Epithelial cell of proximal tubule (primary cell): ENCODE data around the gene ILDR1. TPM values are rescaled to one million over a fixed set of nuclear protein-coding genes. Genes with fewer than 3 reads are reported as not detected.

ENCODE experiments used
- DNase-seq: peaks from one replicate; pipeline ENCODE4 v3.0.0-alpha.2; 2011; ENCODE audit warnings: low read depth
- H3K4me3 ChIP-seq: 2 replicates; pipeline ENCODE4 v1.5.1; 2011; ENCODE audit warnings: low read depth, mild to moderate bottlenecking, low read length
- CTCF ChIP-seq: conservative IDR thresholded peaks from 2 replicates; pipeline ENCODE4 v1.5.1; 2012; ENCODE audit warnings: low read depth, mild to moderate bottlenecking, low read length
- total RNA-seq: library from RNA; depleted of rRNA; stranded (reverse); fragments of >200 nt; gene quantifications from 2 replicates; pipeline ENCODE4 v1.2.3, GENCODE V29; 2015

Gene ILDR1
- total RNA-seq, 1 donor from 2014 or later: 2.8 TPM

GRCh38 chr3:122000936-122001605 lies 21.0 kb downstream of the ILDR1 start:
- no peak for DNase-seq
- no peak overlapping the region for H3K4me3 ChIP-seq
- TF ChIP-seq CTCF: no peak

- H3K4me3 ChIP-seq: no peak overlapping the region
- DNase-seq: no peak
- TF ChIP-seq CTCF: no peak
Measured at GRCh38 chr3:121999931-122000330, 22.1 kb downstream of the ILDR1 start.

GRCh38 chr3:121998611-121999473 lies 23.2 kb downstream of the ILDR1 start:
- no peak for TF ChIP-seq CTCF
- DNase-seq: no peak
- H3K4me3 ChIP-seq: no peak overlapping the region

- no peak for TF ChIP-seq CTCF
- no peak overlapping the region for H3K4me3 ChIP-seq
- DNase-seq: peak; percentile 84
Measured at GRCh38 chr3:121998030-121998580, 23.9 kb downstream of the ILDR1 start.

- DNase-seq: no peak
- H3K4me3 ChIP-seq: no peak overlapping the region
- TF ChIP-seq CTCF: no peak
Measured at GRCh38 chr3:121997372-121997771, 24.7 kb downstream of the ILDR1 start.

- no peak for DNase-seq
- H3K4me3 ChIP-seq: no peak overlapping the region
- TF ChIP-seq CTCF: no peak
Measured at GRCh38 chr3:121996441-121996840, 25.6 kb downstream of the ILDR1 start.
